Stomach smooth muscle (tissue), 2 donors: Measurements from ENCODE around the gene GCLM.
A peak's percentile ranks its signal among the peaks of the same experiment; 100 is the strongest.
"Not testable (repeated sequence)": the region's sequence is repeated elsewhere in the genome, so short reads cannot be mapped to it uniquely, and the experiment has no call there.

ENCODE experiments used
- H3K27ac ChIP-seq: one replicate; pipeline ENCODE4 v1.7.0; 2013; ENCODE audit warnings: mild to moderate bottlenecking, low read length, inconsistent platforms
- H3K27me3 ChIP-seq, 2 donors: one replicate each; pipeline ENCODE4 v1.7.0; 2013; ENCODE audit warnings: low read length in 2 of 2; ENCODE audit not compliant: insufficient read depth in 2 of 2, control insufficient read depth in 1 of 2
- H3K36me3 ChIP-seq, 2 donors: one replicate each; pipeline ENCODE4 v1.7.0; 2013; ENCODE audit warnings: low read length in 2 of 2; ENCODE audit not compliant: control insufficient read depth in 2 of 2, insufficient read depth in 2 of 2
- H3K4me1 ChIP-seq: one replicate; pipeline ENCODE4 v1.7.0; 2013; ENCODE audit warnings: low read length; ENCODE audit not compliant: control insufficient read depth, insufficient read depth
- H3K4me3 ChIP-seq, 2 donors: one replicate each; pipeline ENCODE4 v1.7.0; 2013; ENCODE audit warnings: low read length in 2 of 2
- H3K9ac ChIP-seq, 2 donors: one replicate each; pipeline ENCODE4 v1.7.0; 2013; ENCODE audit warnings: low read length in 2 of 2, mild to moderate bottlenecking in 1 of 2
- H3K9me3 ChIP-seq, 2 donors: one replicate each; pipeline ENCODE4 v1.7.0; 2013; ENCODE audit warnings: low read length in 2 of 2; ENCODE audit not compliant: control insufficient read depth in 2 of 2
- donor health status: healthy.
- donor health status: Pancreatic carcinoma.

Gene GCLM, protein sequence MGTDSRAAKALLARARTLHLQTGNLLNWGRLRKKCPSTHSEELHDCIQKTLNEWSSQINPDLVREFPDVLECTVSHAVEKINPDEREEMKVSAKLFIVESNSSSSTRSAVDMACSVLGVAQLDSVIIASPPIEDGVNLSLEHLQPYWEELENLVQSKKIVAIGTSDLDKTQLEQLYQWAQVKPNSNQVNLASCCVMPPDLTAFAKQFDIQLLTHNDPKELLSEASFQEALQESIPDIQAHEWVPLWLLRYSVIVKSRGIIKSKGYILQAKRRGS

DNA sequence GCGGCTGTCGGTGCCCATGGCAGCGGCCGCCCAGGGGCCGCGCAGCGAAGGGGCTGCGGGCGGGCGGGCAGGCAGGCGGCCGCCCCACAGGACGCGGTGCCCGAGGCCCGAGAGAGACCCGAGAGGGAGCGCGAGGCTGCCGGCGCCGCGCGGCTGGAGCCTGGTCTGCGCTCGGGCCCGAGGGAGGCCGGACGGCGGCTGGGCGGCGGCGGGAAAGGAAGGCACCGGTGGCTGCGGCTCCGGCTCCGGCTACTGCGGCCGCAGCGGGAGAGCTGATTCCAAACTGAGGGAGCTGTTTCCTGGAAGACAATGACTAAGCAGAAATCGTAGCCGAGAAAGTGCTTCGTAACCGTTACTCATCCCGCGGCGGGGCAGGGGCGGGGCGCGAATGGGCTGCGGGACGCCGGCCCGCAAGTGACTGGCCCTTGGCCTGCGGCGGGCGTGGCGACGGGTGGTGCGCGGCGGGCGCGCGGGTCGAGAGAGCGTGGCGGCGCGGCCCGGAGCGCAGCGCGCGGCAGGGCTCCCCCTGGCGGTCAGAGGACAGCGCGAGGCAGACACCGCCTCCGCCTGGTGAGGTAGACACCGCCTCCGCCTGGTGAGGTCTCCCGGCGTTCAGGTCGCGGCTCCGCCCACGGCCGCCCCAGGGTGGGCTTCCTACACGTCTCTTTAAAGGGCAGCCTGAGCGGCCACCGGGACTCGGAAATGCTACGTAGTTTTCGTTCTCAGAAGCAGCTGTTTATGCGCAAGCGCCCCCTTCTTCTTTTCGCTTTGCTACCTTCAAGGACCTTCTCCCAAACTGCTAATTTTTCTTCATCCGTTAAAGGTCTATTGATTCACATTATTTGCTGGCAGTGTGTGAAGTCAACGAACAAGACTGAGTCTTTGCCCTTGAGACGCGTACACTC is at the start of gene GCLM:
Gene GCLM, minus strand, starts transcription at position 285 of the 905 bp plus-strand sequence. Its CDS starts 267 bp downstream, at position 18.
- Histone ChIP-seq H3K27me3 (no peaks in the 10 kb centered on the region), H3K4me3 (peak within 1 kb of the TSS; percentile 78 to 80), H3K36me3 (no peaks in the 10 kb centered on the region), H3K9me3 (peaks cover 0 to 4% of the 10 kb centered on the region in 2 donors), H3K9ac (peak within 1 kb of the TSS; percentile 55 to 64), H3K27ac (peak within 1 kb of the TSS; percentile 58), H3K4me1 (peaks cover 8% of the 10 kb centered on the region)

DNA sequence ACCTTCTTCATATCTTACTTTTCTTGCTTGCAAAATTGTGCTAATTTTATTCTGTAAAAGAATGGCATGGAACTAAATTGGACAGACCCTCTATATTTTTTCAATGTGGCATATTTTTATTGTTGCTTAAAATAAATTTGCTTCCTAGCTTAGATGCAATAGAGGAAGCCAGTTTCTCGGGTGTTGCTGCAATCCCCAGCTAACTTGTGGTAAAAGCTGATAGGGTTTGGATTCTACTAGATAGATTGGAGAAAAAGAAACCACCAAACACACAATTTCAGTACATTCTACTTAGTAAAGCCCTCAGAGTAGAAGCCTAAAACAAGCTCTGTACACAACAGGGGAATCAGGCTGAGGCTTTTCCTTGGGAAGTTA is 49.5 kb upstream of the GCLM start:
- Histone ChIP-seq H3K4me1 (no peaks in the 10 kb centered on the region), H3K9me3 (peaks cover 0 to 7% of the 10 kb centered on the region in 2 donors), H3K27ac (no peak overlapping the region), H3K9ac (no peak overlapping the region), H3K36me3 (no peaks in the 10 kb centered on the region), H3K4me3 (no peak overlapping the region), H3K27me3 (no peaks in the 10 kb centered on the region)

DNA sequence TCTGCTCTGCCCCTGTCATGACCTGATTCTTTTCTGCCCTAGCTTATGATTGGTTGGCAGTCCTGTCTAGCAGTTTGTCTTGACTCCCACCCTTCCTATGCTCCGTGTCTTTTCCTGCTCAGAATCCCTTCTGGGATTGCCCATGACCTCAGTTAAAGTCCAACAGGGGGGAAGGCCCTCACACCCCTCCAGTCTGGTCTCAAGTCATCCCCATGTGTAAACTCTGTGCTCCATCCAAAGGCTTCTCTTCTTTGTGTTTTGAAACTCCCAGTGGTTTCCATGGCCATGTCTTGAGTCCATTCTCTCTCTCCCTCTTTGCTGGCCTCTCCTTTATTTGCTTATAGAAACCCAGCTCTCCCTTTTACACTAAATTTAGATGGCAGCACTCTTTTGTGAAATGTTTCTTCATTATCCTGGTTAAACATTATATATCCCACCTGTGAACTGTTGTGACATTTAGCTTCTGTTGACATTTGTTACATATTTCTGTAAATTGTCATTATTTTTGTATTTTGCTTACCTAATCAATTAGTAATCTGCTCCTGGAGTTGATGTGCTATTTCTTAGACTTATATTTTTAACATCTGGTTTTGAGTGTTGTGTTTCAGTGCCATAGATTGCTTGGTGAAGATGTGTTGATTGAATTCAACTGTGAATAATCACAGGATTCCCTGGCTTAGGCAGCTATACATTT is 48.9 kb upstream of the GCLM start:
- H3K27me3 ChIP-seq: no peaks in the 10 kb centered on the region
- H3K4me1 ChIP-seq: no peaks in the 10 kb centered on the region
- H3K9me3 ChIP-seq: peaks cover 0 to 7% of the 10 kb centered on the region in 2 donors
- H3K4me3 ChIP-seq: no peak overlapping the region
- H3K36me3 ChIP-seq: no peaks in the 10 kb centered on the region
- H3K9ac ChIP-seq: no peak overlapping the region
- no peak overlapping the region for H3K27ac ChIP-seq

DNA sequence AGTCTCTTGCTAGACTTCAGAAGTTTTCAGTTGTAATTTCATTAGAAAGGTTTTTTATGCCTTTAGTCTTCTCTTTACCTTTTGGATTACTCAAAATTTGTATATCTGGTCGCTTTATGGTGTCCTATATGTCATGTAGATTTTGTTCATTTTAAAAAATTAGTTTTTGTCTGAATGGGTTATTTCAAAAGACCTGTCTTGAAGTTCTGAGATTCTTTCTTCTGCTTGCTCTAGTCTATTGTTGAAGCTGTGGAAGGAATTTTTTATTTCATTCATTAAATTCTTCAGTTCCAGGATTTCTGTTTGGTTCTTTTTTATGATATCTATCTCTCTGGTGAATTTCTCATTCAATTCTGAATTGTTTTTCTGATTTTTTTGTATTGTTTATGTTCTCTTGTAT is 46.5 kb upstream of the GCLM start:
- Histone ChIP-seq H3K9ac (no peak overlapping the region), H3K36me3 (no peaks in the 10 kb centered on the region), H3K4me3 (no peak overlapping the region), H3K27me3 (no peaks in the 10 kb centered on the region), H3K9me3 (peaks cover 0 to 7% of the 10 kb centered on the region in 2 donors), H3K4me1 (no peaks in the 10 kb centered on the region), H3K27ac (no peak overlapping the region)

DNA sequence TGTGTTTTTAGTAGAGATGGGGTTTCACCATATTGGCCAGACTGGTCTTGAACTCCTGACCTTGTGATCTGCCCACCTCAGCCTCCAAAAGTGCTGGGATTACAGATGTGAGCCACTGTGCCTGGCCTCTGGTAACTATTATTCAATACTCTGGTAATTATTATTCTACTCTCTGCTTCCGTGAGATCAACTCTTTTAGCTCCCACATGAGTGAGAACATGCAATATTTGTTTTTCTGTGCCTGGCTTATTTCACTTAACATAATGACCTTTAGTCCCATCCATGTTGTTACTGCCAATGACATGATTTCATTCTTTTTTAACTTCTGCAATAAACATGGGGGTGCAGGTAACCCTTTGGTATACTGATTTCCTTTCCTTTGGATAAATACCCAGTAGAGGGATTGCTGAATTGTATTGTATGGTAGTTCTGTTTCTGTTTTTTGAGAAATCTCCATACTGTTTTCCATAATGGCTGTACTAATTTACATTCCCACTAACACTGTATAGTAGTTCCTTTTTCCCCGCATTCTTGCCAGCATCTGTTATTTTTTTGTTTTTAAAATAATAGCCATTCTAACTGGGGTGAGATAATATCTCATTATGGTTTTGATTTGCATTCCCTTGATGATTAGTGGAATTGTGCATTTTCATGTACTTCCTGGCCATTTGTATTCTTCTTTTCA is 37.9 kb upstream of the GCLM start:
- H3K4me3 ChIP-seq, H3K4me1 ChIP-seq, H3K9me3 ChIP-seq, H3K9ac ChIP-seq, H3K27ac ChIP-seq, H3K27me3 ChIP-seq, H3K36me3 ChIP-seq: not testable (repeated sequence)

DNA sequence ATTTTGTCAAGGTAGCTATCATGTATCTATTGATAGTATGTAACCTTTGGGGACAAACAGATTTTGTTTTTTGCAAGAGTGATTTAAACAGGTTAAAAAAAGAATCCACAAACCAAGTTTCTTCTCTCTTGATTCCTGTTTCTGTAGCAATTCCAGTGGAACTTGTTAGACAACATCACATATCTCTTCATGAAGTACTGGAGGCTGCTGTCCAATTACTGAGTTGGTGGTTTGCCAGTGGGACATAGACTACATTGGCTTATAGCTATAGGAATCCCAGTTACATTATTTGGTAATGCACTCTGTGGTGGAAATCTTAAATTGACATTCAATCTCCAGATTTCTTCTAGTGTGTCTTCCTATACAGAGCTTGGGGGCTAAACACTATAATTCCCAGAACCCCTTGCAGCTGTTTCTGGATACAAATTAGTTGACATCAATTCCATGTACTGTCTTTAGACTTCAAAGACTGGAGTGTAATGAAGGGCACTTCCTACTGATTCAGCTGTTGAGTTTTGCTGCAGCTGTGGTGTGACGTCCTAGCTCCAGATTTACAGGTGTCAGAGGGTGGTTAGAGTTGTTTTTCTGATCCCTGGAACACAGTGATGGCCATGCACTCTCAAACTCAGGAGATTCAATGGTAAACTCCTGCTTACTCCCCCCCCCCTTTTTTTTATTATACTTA is 29.4 kb upstream of the GCLM start:
- Histone ChIP-seq H3K4me3 (no peak overlapping the region), H3K9me3 (no peaks in the 10 kb centered on the region), H3K4me1 (no peaks in the 10 kb centered on the region), H3K27me3 (no peaks in the 10 kb centered on the region), H3K27ac (no peak overlapping the region), H3K36me3 (no peaks in the 10 kb centered on the region), H3K9ac (no peak overlapping the region)

DNA sequence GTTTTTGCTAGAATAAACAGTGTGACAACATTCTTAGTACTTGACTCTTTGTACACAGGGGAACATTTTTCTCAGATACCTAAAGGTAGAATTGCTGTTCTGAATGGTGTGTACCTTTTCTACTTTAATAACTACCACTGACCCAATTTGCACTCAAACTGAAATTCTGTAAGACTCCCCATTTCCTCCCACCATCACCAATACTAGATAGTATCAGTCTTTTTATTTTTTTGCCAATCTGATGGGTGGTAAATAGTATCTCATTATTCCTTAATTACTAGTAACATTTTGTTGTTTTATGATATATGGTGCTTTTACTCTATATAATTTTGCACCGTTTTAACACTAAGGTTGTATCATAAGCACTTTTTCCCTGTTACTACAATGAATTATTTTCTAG is 28.8 kb upstream of the GCLM start:
- no peak overlapping the region for H3K27ac ChIP-seq
- H3K9me3 ChIP-seq: no peaks in the 10 kb centered on the region
- H3K36me3 ChIP-seq: no peaks in the 10 kb centered on the region
- H3K4me1 ChIP-seq: no peaks in the 10 kb centered on the region
- H3K27me3 ChIP-seq: no peaks in the 10 kb centered on the region
- no peak overlapping the region for H3K4me3 ChIP-seq
- no peak overlapping the region for H3K9ac ChIP-seq

DNA sequence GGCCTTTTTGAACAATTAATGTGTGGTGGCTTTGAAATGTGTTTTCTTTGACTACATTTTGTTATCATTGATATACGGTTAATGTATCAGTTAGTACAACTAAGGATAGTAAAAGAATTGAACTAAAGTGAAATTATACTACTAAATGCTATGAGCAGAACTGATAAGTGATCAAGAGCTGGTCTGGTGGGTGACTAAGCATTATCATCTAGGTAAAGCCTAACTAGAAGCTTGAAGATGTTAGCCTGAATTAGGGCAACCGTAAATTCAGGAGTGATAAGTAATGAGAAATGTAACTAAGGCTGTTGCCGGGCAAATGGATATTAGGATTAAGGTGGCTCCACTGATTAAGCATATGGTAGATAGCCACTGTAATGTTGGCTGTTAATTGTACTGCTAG is 16.0 kb upstream of the GCLM start:
- no peak overlapping the region for H3K9ac ChIP-seq
- no peaks in the 10 kb centered on the region for H3K27me3 ChIP-seq
- no peak overlapping the region for H3K27ac ChIP-seq
- H3K4me3 ChIP-seq: no peak overlapping the region
- H3K9me3 ChIP-seq: no peaks in the 10 kb centered on the region
- no peaks in the 10 kb centered on the region for H3K36me3 ChIP-seq
- H3K4me1 ChIP-seq: no peaks in the 10 kb centered on the region

DNA sequence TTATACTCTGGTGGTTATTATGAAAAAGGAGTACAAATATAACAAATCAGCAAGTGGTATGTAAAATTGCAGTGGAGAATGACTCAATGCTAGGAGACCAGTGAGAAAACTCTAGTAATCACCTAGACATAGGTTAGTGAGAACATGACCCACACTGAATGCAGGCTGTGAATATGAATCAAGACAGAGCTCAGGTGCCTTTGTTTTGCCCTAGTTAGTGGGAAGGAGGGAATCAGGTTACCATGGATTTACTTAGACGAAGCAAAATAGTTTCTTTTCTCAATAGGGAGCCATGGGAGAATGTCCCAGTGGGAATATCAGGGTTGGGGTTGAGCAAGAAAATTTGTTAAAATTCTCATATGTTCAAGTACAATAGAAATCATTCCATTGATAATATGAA is 10.6 kb upstream of the GCLM start:
- no peaks in the 10 kb centered on the region for H3K27me3 ChIP-seq
- H3K36me3 ChIP-seq: no peaks in the 10 kb centered on the region
- no peaks in the 10 kb centered on the region for H3K4me1 ChIP-seq
- H3K9ac ChIP-seq: no peak overlapping the region
- no peak overlapping the region for H3K4me3 ChIP-seq
- no peaks in the 10 kb centered on the region for H3K9me3 ChIP-seq
- H3K27ac ChIP-seq: no peak overlapping the region

DNA sequence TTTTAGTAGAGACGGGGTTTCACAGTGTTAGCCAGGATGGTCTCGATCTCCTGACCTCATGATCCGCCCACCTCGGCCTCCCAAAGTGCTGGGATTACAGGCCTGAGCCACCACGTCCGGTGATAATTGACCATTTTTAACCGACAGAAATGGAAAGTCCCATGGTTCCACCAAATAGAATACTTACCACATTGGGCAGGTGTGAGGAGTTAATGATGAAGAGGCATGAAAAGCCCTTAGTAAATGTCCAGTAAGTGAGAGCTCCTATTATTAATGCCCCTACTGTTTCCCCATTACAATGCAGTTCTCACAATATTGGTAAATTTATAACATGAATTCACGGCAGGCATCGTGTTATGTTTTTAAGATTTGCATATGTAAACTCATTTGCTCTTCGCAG is 8.1 kb upstream of the GCLM start:
- H3K36me3 ChIP-seq: no peaks in the 10 kb centered on the region
- no peak overlapping the region for H3K9ac ChIP-seq
- no peaks in the 10 kb centered on the region for H3K4me1 ChIP-seq
- H3K4me3 ChIP-seq: no peak overlapping the region
- no peaks in the 10 kb centered on the region for H3K9me3 ChIP-seq
- H3K27me3 ChIP-seq: no peaks in the 10 kb centered on the region
- no peak overlapping the region for H3K27ac ChIP-seq
